ENCODE measurements around the gene YAE1.

The YAE1 gene

GRCh38 chr7:39577229-39577874, 11.1 kb downstream of the YAE1 start:
- H3K27me3 ChIP-seq (ENCODE audit: insufficient read depth, low read length), result no peaks in the 10 kb centered on the region
- H3K4me3 ChIP-seq (ENCODE audit: low read depth, low read length, poor library complexity, severe bottlenecking), result no peak overlapping the region
- H3K4me2 ChIP-seq (ENCODE audit: low read length), result no peak overlapping the region
- TF ChIP-seq EZH2 (IDR thresholded peaks at IDR 0.05; ENCODE audit: borderline replicate concordance, low read length), result no peak
- TF ChIP-seq, protein P1, sequence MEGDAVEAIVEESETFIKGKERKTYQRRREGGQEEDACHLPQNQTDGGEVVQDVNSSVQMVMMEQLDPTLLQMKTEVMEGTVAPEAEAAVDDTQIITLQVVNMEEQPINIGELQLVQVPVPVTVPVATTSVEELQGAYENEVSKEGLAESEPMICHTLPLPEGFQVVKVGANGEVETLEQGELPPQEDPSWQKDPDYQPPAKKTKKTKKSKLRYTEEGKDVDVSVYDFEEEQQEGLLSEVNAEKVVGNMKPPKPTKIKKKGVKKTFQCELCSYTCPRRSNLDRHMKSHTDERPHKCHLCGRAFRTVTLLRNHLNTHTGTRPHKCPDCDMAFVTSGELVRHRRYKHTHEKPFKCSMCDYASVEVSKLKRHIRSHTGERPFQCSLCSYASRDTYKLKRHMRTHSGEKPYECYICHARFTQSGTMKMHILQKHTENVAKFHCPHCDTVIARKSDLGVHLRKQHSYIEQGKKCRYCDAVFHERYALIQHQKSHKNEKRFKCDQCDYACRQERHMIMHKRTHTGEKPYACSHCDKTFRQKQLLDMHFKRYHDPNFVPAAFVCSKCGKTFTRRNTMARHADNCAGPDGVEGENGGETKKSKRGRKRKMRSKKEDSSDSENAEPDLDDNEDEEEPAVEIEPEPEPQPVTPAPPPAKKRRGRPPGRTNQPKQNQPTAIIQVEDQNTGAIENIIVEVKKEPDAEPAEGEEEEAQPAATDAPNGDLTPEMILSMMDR (IDR thresholded peaks at IDR 0.05; ENCODE audit: low read length), result no peak
- no peaks in the 10 kb centered on the region for H4K20me1 ChIP-seq (ENCODE audit: insufficient read depth, low read length)
- no peak overlapping the region for H2AFZ ChIP-seq (ENCODE audit: low read length)
- H3K4me1 ChIP-seq (ENCODE audit: insufficient read depth, low read length, severe bottlenecking), result no peaks in the 10 kb centered on the region
- no peaks in the 10 kb centered on the region for H3K9me3 ChIP-seq (ENCODE audit: low read length)
- peaks cover 12% of the 10 kb centered on the region; the same call in 1 of the 2 replicates for H3K36me3 ChIP-seq (ENCODE audit: insufficient read depth, low read length)
- H3K79me2 ChIP-seq (ENCODE audit: insufficient read depth, low read length), result no peaks in the 10 kb centered on the region
- no peak overlapping the region for H3K27ac ChIP-seq (ENCODE audit: low read depth, low read length, poor library complexity, severe bottlenecking)
- H3F3A ChIP-seq (ENCODE audit: insufficient read depth, low read length), result no peaks in the 10 kb centered on the region
- H3K9ac ChIP-seq (ENCODE audit: low read length), result no peak overlapping the region
- H3K9me2 ChIP-seq (ENCODE audit: low read depth, low read length), result no peaks in the 10 kb centered on the region

DNA sequence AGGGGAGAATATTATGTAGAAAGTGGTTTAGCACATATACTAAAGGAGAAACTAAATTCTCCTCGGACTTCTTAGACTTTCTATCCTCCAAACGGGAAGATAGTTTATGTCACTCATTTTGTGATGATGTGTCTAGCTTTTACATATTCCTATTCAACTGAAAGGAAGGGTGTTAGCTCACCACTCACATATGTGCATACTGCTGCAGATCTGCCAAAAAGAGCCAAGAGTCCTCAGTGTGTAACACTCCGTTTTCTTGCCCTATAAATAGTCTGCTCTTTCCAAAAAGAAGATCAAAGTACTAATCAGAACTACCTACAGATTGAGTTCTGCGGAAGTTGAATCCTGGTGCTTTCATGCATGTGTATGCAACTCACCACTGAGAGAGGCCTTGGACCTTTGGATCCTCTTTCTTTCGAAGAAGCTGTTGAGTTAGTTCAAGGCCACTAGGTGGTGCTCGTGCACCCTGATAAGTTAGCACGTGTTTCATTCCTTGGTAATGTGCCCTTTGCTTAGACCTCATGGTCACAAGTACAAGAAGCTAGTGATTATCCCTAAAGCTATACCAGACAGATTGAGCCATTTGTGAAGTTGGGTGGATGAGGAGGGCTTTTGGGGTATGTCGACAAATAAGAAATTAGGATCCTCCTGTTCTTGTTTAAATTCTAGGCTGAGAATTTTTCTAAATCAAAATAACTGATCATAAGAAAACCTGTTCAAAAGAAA, 14.1 kb downstream of the YAE1 start:
- Histone ChIP-seq H3K9me3 (ENCODE audit: low read length) (no peaks in the 10 kb centered on the region), H2AFZ (ENCODE audit: low read length) (0 out of 2 replicates have a peak overlapping the region, but pooled peaks have one; percentile 7), H3K4me1 (ENCODE audit: insufficient read depth, low read length, severe bottlenecking) (no peaks in the 10 kb centered on the region)

DNA sequence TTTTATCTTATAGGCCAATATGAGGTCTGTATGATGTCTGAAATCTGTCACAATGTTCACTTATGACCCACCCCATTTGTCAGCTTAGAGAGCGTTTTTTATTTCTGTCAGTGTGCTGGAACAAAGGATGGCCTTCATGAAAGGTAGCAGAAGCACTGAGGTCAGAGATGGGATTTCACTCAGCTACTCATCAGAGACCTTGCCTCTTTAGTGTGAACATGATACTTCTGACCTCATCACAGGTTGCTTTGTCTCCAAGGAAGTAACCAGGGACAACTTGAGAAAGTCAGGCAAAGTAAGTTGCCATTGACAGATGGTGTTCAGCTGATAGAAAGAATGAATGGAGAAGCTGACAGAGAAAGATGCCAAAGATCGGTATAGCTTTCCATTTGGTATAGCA, 16.3 kb downstream of the YAE1 start:
- no peak overlapping the region for H2AFZ ChIP-seq (ENCODE audit: low read length)
- no peak overlapping the region for H3K4me2 ChIP-seq (ENCODE audit: low read length)
- H3K9me3 ChIP-seq (ENCODE audit: low read length), result no peaks in the 10 kb centered on the region
- H3K4me1 ChIP-seq (ENCODE audit: insufficient read depth, low read length, severe bottlenecking), result no peaks in the 10 kb centered on the region
- TF ChIP-seq EZH2 (IDR thresholded peaks at IDR 0.05; ENCODE audit: borderline replicate concordance, low read length), result no peak
- TF ChIP-seq, protein P1 (IDR thresholded peaks at IDR 0.05; ENCODE audit: low read length), result no peak
- no peaks in the 10 kb centered on the region for H3K36me3 ChIP-seq (ENCODE audit: insufficient read depth, low read length)
- no peaks in the 10 kb centered on the region for H3K27me3 ChIP-seq (ENCODE audit: insufficient read depth, low read length)
- no peaks in the 10 kb centered on the region for H3F3A ChIP-seq (ENCODE audit: insufficient read depth, low read length)
- H3K79me2 ChIP-seq (ENCODE audit: insufficient read depth, low read length), result no peaks in the 10 kb centered on the region
- H3K9me2 ChIP-seq (ENCODE audit: low read depth, low read length), result no peaks in the 10 kb centered on the region
- H4K20me1 ChIP-seq (ENCODE audit: insufficient read depth, low read length), result no peaks in the 10 kb centered on the region
- H3K4me3 ChIP-seq (ENCODE audit: low read depth, low read length, poor library complexity, severe bottlenecking), result no peak overlapping the region
- H3K9ac ChIP-seq (ENCODE audit: low read length), result no peak overlapping the region
- no peak overlapping the region for H3K27ac ChIP-seq (ENCODE audit: low read depth, low read length, poor library complexity, severe bottlenecking)

More for the DNA sequence above, 14.1 kb downstream of the YAE1 start:
- TF ChIP-seq EZH2 (IDR thresholded peaks at IDR 0.05; ENCODE audit: borderline replicate concordance, low read length), result no peak
- TF ChIP-seq, protein P1 (IDR thresholded peaks at IDR 0.05; ENCODE audit: low read length), result peak; percentile 96
- no peaks in the 10 kb centered on the region for H4K20me1 ChIP-seq (ENCODE audit: insufficient read depth, low read length)
- no peaks in the 10 kb centered on the region for H3K79me2 ChIP-seq (ENCODE audit: insufficient read depth, low read length)
- no peaks in the 10 kb centered on the region for H3K27me3 ChIP-seq (ENCODE audit: insufficient read depth, low read length)
- no peak overlapping the region for H3K9ac ChIP-seq (ENCODE audit: low read length)
- no peaks in the 10 kb centered on the region for H3K9me2 ChIP-seq (ENCODE audit: low read depth, low read length)
- no peaks in the 10 kb centered on the region for H3K36me3 ChIP-seq (ENCODE audit: insufficient read depth, low read length)
- H3F3A ChIP-seq (ENCODE audit: insufficient read depth, low read length), result no peaks in the 10 kb centered on the region
- H3K4me3 ChIP-seq (ENCODE audit: low read depth, low read length, poor library complexity, severe bottlenecking), result no peak overlapping the region
- H3K27ac ChIP-seq (ENCODE audit: low read depth, low read length, poor library complexity, severe bottlenecking), result no peak overlapping the region
- no peak overlapping the region for H3K4me2 ChIP-seq (ENCODE audit: low read length)
